Erythroblast (primary cell): Measurements from ENCODE around the gene CDCA5.

Experiments used
- GATA1 ChIP-seq: IDR thresholded peaks from 2 replicates; pipeline ENCODE4 v1.6.1; 2011; ENCODE audit warnings: low read depth, mild to moderate bottlenecking, control low read depth, low read length, moderate library complexity
- POLR2A ChIP-seq: IDR thresholded peaks from 2 replicates; pipeline ENCODE4 v1.6.1; 2011; ENCODE audit warnings: mild to moderate bottlenecking, low read length

GRCh38 chr11:65129649-65130441, 46.0 kb upstream of the CDCA5 start:
- TF ChIP-seq POLR2A (no peak), GATA1 (no peak)
